ENCODE data around the gene ADPGK.

GRCh38 chr15:72724028-72724427 lies 59.5 kb downstream of the ADPGK start:
- TF ChIP-seq, protein P1, sequence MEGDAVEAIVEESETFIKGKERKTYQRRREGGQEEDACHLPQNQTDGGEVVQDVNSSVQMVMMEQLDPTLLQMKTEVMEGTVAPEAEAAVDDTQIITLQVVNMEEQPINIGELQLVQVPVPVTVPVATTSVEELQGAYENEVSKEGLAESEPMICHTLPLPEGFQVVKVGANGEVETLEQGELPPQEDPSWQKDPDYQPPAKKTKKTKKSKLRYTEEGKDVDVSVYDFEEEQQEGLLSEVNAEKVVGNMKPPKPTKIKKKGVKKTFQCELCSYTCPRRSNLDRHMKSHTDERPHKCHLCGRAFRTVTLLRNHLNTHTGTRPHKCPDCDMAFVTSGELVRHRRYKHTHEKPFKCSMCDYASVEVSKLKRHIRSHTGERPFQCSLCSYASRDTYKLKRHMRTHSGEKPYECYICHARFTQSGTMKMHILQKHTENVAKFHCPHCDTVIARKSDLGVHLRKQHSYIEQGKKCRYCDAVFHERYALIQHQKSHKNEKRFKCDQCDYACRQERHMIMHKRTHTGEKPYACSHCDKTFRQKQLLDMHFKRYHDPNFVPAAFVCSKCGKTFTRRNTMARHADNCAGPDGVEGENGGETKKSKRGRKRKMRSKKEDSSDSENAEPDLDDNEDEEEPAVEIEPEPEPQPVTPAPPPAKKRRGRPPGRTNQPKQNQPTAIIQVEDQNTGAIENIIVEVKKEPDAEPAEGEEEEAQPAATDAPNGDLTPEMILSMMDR (IDR thresholded peaks at IDR 0.05) = no peak
- TF ChIP-seq POLR2A (IDR thresholded peaks at IDR 0.05) = no peak

Measured in heart left ventricle (tissue), 13 donors.